ENCODE measurements around the gene AASS.
"Not testable (repeated sequence)": the region's sequence is repeated elsewhere in the genome, so short reads cannot be mapped to it uniquely, and the experiment has no call there.

The AASS gene

GRCh38 chr7:122135275-122135674 lies 8.8 kb downstream of the AASS start:
- Mint-ChIP-seq H3K36me3 (ENCODE audit: low read depth) (peaks cover 11% of the 10 kb centered on the region), H3K9me3 (no peaks in the 10 kb centered on the region), H3K4me3 (no peak overlapping the region), H3K27ac (no peak overlapping the region), H3K4me1 (peaks cover 19% of the 10 kb centered on the region), H3K27me3 (ENCODE audit: low read depth) (no peaks in the 10 kb centered on the region)
- no peak for TF ChIP-seq CTCF (IDR thresholded peaks at IDR 0.05; ENCODE audit: unreplicated experiment in 3 of 3)

DNA sequence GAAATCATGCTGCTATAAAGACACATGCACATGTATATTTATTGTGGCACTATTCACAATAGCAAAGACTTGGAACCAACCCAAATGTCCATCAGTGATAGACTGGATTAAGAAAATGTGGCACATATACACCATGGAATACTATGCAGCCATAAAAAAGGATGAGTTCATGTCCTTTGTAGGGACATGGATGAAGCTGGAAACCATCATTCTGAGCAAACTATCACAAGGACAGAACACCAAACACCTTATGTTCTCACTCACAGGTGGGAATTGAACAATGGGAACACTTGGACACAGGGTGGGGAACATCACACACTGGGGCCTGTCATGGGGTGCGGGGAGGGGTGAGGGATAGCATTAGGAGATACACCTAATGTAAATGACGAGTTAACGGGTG lies 9.3 kb downstream of the AASS start:
- H3K4me3 Mint-ChIP-seq; H3K27me3 Mint-ChIP-seq (ENCODE audit: low read depth); H3K9me3 Mint-ChIP-seq; H3K27ac Mint-ChIP-seq: not testable (repeated sequence)
- Mint-ChIP-seq H3K4me1 (peaks cover 19% of the 10 kb centered on the region), H3K36me3 (ENCODE audit: low read depth) (peaks cover 11% of the 10 kb centered on the region)

DNA sequence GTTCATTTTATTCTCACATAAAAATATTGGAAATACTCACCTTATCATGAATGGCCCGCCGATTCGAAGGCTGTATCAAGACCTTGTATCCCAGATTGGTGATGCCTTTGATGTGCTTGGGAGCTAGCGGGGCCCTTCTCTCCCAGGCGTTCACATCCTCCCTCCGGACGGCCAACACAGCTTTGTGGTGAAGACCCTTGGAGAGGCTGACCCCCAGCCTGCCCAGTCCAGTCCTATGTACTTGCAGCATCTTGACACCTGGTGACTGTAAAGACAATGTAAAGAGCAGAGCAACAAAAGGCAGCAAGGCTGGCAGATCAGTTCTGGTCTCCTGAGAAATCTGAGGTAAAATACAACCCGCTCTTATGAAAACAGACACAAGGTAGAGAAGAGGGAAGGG lies 10.6 kb downstream of the AASS start:
- H3K27me3 Mint-ChIP-seq (ENCODE audit: low read depth), result no peaks in the 10 kb centered on the region
- TF ChIP-seq CTCF (IDR thresholded peaks at IDR 0.05; ENCODE audit: unreplicated experiment in 3 of 3), result no peak
- peaks cover 19% of the 10 kb centered on the region for H3K4me1 Mint-ChIP-seq
- H3K4me3 Mint-ChIP-seq, result no peak overlapping the region
- peaks cover 12% of the 10 kb centered on the region for H3K36me3 Mint-ChIP-seq (ENCODE audit: low read depth)
- no peaks in the 10 kb centered on the region for H3K9me3 Mint-ChIP-seq
- no peak overlapping the region for H3K27ac Mint-ChIP-seq

DNA sequence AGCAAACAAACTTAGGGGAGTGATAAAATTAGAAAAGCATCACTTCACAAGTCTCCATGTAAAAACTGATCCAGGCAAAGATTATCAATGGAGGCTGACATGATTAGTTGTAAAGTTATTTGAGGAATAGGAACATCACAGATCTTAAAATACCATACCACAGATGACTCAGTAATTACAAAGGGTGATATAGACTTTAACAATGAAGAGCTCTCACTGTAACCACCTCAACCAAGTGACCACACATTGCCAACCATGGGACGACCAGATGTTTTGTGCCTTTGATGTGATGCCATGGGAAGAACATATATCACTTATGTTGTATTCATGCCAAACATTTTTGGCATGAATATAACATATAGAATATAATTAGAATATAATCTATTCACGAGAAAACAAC lies 11.7 kb downstream of the AASS start:
- H3K4me3 Mint-ChIP-seq, result no peak overlapping the region
- no peak for TF ChIP-seq CTCF (IDR thresholded peaks at IDR 0.05; ENCODE audit: unreplicated experiment in 3 of 3)

DNA sequence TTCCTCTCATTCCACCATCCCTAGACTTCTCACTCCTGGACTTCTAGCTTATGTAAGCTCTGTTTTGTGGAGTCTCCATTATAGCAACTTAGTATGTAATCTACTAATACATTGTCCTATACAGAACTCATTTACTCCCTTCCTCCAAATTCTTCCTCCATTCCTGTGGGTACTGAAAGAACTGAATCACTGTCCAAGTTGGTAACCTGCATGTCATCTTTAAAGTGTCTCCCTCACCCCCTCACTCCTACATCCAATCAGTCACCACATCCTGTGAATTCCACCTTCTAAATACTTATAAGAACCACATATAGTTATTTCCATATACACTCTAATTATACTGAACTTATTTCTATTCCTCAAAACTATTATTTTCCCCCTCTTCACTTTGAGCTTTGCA lies 20.3 kb downstream of the AASS start:
- Mint-ChIP-seq H3K4me1 (no peaks in the 10 kb centered on the region), H3K27ac (no peak overlapping the region), H3K9me3 (no peaks in the 10 kb centered on the region), H3K4me3 (no peak overlapping the region), H3K27me3 (ENCODE audit: low read depth) (no peaks in the 10 kb centered on the region), H3K36me3 (ENCODE audit: low read depth) (peaks cover 61% of the 10 kb centered on the region)
- TF ChIP-seq CTCF (IDR thresholded peaks at IDR 0.05; ENCODE audit: unreplicated experiment in 3 of 3), result no peak

More for the DNA sequence above, 11.7 kb downstream of the AASS start:
- Mint-ChIP-seq H3K36me3 (ENCODE audit: low read depth) (peaks cover 21% of the 10 kb centered on the region), H3K9me3 (no peaks in the 10 kb centered on the region), H3K27ac (no peak overlapping the region), H3K4me1 (peaks cover 13% of the 10 kb centered on the region), H3K27me3 (ENCODE audit: low read depth) (no peaks in the 10 kb centered on the region)

DNA sequence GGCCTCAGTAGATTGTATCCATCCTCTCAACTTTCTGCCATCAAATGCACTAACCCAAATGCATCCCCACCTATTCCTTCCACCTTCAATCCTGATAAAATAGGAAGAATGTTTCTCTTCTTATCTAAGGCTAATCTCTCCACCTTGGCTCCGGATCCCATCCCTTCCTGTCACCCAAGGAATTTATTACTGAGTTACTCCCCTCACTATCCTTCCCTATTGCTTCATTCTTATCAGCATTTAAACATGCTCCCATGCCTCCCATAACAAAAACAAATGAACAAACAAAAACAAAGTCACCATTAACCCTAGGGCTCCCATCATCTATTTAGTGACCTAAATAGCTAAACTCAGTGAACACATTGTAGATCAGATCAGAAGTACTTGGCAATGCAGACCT lies 25.3 kb downstream of the AASS start:
- Mint-ChIP-seq H3K4me1 (no peaks in the 10 kb centered on the region), H3K4me3 (no peak overlapping the region), H3K27ac (no peak overlapping the region), H3K9me3 (no peaks in the 10 kb centered on the region), H3K27me3 (ENCODE audit: low read depth) (no peaks in the 10 kb centered on the region), H3K36me3 (ENCODE audit: low read depth) (peaks cover 73% of the 10 kb centered on the region)
- no peak for TF ChIP-seq CTCF (IDR thresholded peaks at IDR 0.05; ENCODE audit: unreplicated experiment in 3 of 3)
